ENCODE measurements around the gene NUP155.

The NUP155 gene

DNA sequence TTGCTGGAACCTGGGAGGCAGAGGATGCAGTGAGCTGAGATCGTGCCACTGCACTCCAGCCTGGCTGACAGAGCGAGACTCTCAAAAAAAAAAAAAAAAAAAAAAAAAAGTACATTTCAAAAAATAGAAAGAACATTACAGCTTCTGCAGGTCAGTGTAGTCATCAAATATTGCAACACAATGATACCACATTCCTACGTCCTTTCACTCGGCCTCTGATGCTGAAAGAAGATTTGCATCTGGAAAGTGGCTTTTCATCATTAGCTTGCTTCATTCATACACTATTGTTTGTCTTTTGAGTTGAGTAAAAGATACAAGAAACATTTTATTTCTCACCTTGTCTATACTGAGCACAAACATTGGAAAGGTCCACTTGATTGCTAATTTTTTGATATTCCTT, 62.1 kb downstream of the NUP155 start:
- TF ChIP-seq, protein P1, sequence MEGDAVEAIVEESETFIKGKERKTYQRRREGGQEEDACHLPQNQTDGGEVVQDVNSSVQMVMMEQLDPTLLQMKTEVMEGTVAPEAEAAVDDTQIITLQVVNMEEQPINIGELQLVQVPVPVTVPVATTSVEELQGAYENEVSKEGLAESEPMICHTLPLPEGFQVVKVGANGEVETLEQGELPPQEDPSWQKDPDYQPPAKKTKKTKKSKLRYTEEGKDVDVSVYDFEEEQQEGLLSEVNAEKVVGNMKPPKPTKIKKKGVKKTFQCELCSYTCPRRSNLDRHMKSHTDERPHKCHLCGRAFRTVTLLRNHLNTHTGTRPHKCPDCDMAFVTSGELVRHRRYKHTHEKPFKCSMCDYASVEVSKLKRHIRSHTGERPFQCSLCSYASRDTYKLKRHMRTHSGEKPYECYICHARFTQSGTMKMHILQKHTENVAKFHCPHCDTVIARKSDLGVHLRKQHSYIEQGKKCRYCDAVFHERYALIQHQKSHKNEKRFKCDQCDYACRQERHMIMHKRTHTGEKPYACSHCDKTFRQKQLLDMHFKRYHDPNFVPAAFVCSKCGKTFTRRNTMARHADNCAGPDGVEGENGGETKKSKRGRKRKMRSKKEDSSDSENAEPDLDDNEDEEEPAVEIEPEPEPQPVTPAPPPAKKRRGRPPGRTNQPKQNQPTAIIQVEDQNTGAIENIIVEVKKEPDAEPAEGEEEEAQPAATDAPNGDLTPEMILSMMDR (IDR thresholded peaks at IDR 0.05), result no peak

DNA sequence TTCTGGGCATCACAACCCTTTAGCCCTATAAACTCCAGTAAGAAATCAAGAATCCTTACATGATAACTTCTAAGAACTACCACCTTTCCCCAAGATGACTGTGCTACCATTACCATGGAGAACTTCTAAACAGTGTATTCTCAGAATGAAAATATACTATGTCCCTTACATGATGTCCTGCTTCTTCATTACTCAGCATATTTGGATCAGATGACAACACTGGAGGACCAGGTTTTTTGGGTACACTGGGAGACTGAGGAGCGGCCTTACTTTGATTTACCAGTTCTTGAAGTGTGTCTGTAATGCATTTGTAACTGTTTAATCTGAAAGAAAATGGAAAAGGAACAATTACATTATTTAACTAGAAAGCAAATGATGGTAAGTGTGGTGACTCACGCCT, 66.0 kb downstream of the NUP155 start:
- TF ChIP-seq, protein P1 (IDR thresholded peaks at IDR 0.05), result no peak

DNA sequence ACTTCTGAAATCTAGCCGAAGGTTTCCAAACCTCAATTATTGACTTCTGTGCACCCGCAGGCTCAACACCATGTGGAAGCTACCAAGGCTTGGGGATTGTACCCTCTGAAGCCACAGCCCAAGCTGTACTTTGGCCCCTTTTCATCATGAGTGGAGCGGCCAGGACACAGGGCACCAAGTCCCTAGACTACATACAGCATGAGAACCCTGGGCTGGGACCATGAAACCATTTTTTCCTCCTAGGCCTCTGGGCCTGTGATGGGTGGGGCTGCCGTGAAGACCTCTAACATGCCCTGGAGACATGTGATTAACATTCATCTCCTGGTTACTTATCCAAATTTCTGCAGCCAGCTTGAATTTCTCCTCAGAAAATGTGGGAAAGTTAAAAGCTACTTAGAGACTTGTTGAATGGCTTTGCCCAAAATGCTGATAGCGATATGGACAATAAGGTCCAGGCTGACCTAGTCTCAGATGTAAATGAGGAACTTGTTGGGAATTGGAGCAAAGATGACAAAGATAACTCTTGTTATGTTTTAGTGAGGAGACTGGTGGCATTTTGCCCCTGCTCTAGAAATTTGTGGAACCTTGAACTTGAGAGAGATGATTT, 87.6 kb downstream of the NUP155 start:
- TF ChIP-seq, protein P1 (IDR thresholded peaks at IDR 0.05), result no peak

DNA sequence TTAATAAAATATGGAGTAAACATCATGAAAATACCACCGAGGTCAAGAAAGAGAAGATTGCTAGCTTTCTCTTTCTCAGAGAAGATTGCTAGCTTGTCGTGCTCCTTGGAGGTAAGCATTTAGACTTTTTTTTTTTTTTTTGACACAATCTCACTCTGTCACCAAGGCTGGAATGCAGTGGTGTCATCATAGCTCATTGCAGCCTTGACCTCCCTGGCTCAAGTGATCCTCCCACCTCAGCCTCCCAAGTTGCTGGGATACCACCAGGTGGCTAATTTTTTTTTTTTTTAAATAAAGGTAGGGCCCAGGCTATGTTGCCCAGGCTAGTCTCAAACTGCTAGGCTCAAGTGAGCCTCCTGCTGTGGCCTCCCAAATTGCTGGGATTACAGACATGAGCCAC, 95.4 kb downstream of the NUP155 start:
- TF ChIP-seq, protein P1 (IDR thresholded peaks at IDR 0.05), result no peak

DNA sequence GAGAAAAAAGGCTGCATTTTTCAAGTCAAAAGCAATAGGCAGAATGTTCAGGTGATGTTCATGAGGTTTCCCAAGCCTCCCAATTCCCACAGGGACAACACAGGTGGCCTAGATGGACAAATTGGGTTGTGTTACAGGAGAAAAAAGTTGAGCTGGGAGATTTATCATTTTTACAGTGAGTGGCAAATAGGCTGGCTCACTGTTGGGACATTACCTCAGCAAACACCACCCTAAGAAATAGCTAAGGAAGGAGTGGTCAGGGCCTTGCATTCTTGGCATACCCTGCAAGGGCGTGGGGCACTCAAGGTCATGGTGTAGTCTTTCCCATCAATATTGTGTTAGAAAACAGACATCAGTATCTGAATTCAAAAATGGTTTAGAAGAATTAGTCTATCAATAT, 98.4 kb downstream of the NUP155 start:
- TF ChIP-seq, protein P1 (IDR thresholded peaks at IDR 0.05), result no peak

DNA sequence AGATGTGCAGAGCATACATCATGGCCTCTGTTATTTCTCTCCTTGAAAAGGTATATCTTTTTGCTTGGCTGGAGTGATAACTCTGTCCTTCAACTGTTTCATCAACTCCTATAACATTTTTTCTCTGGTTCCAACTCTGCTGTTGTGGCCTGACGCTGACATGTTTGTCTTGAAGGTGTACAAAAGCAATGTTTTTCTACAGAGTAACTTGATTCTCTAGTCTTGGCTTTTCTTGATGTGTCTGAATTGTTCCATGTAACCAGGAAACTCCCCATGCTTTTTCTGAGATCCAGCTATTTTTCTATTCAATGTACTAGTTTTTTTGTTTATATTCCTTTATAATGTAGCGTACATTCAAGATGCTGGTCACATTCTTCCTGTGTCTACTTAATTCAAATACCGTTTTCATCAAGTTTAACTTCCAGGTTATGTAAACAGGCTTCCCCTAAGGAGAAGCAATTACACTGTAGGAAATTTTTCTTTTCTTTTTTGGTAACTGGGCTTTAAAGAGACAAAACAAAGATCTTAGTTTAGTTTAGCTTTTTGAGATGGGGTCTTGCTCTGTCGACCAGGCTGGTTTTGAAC, 115.0 kb downstream of the NUP155 start:
- TF ChIP-seq, protein P1 (IDR thresholded peaks at IDR 0.05), result no peak

DNA sequence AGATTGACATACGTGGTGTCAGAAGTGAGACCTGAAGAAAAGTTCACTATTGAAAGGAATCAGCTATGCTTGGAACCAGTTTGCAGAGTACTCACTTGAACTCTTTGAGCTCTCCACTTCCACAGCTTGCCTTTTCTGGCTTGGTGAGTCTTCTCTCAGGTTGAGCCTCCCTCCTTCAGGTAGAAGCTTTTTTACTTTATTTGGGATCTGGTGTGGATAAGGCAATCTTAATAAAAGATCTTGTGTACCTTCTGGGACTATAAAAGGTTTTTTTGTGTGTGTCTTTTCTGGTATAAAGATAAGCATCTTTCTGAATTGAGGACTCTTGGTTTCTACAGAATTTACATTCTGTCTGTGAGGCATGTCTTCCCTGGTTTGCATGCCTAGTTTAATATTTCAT, 116.3 kb downstream of the NUP155 start:
- TF ChIP-seq, protein P1 (IDR thresholded peaks at IDR 0.05), result no peak

DNA sequence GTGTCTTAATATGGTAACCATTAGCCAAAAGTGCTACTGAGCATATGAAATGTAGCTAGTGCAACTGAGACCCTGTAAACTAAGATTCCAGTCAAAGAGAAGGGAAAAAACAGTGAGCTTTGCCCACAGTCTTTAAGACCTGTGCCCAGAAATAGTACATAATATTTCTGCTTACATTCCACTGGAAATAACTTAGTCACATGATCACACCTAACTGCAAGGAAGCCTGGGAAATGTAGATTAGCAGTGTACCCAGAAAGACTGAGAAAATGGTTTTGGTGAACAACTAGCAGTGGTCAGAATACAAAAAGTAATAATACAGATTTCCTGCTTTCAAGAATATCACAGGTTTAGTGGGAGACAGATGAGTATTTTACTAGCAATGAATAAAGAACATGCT, 119.2 kb downstream of the NUP155 start:
- TF ChIP-seq, protein P1 (IDR thresholded peaks at IDR 0.05), result no peak
